Keratinocyte (primary cell): Measurements from ENCODE around the gene PLXND1.

ENCODE experiments used
- EZH2 ChIP-seq: IDR thresholded peaks from one replicate; pipeline ENCODE4 v1.6.1; 2012; ENCODE audit warnings: inconsistent platforms, mild to moderate bottlenecking, low read length, moderate library complexity
- TF ChIP-seq, protein P1 (sequence below), 3 experiments: IDR thresholded peaks in 1 of 3; conservative IDR thresholded peaks in 1 of 3; optimal IDR thresholded peaks in 1 of 3; 2 replicates in 2 of 3; 3 replicates in 1 of 3; pipeline versions ENCODE3 to v1.5.1; 2011; ENCODE audit warnings: low read length in 3 of 3, mild to moderate bottlenecking in 3 of 3, moderate library complexity in 2 of 3, control low read depth in 1 of 3, inconsistent platforms in 1 of 3; ENCODE audit not compliant: insufficient read depth in 2 of 3; ENCODE audit errors: extremely low read depth in 1 of 3

- TF ChIP-seq, protein P1, sequence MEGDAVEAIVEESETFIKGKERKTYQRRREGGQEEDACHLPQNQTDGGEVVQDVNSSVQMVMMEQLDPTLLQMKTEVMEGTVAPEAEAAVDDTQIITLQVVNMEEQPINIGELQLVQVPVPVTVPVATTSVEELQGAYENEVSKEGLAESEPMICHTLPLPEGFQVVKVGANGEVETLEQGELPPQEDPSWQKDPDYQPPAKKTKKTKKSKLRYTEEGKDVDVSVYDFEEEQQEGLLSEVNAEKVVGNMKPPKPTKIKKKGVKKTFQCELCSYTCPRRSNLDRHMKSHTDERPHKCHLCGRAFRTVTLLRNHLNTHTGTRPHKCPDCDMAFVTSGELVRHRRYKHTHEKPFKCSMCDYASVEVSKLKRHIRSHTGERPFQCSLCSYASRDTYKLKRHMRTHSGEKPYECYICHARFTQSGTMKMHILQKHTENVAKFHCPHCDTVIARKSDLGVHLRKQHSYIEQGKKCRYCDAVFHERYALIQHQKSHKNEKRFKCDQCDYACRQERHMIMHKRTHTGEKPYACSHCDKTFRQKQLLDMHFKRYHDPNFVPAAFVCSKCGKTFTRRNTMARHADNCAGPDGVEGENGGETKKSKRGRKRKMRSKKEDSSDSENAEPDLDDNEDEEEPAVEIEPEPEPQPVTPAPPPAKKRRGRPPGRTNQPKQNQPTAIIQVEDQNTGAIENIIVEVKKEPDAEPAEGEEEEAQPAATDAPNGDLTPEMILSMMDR (optimal IDR thresholded peaks at IDR 0.05 in 1 of 3, IDR thresholded peaks at IDR 0.05 in 1 of 3, conservative IDR thresholded peaks at IDR 0.05 in 1 of 3; ENCODE audit: extremely low read depth in 1 of 3, insufficient read depth in 2 of 3, low read length in 3 of 3) = no peak
- TF ChIP-seq EZH2 = no peak
Measured at GRCh38 chr3:129575233-129575996, 31.1 kb downstream of the PLXND1 start.
